ENCODE measurements around the gene SPINT4.

Gene SPINT4

DNA sequence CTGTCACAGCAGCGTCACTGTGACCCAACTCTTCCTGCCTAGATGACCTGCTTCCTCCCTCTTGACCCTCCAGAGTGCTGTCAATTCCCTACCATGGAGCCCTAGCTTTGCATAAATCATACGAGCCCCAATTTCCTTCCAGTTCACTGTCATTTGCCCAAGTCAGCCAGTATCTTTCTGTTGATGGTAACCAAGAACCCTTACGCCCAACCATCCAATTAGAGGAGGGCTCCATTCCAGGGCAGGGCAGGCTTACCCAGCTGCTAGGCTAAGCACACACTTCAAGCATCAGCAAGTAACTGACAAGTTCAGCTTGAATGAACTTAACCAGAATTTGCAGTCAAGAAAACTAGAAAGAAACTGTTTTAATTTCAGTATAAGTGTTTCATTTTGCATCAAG is 43.8 kb downstream of the SPINT4 start:
- no peak for DNase-seq

DNA sequence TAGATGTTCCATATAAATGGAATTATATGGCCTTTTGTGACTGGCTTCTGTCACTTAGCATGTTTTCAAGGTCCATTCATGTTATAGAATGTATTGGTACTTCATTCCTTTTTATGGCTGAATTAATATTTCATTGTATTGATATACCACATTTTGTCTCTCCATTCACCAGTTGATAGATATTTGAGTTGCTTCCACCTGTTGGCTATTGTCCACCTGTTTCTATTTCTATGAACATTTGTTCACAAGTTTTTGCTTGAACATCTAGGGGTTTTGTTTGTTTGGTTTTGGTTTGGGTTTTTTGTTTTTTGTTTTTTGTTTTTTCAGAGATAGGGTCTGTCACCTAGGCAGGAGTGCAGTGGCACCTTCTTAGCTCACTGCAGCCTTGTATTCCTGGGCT is 46.3 kb downstream of the SPINT4 start:
- DNase-seq: no peak

DNA sequence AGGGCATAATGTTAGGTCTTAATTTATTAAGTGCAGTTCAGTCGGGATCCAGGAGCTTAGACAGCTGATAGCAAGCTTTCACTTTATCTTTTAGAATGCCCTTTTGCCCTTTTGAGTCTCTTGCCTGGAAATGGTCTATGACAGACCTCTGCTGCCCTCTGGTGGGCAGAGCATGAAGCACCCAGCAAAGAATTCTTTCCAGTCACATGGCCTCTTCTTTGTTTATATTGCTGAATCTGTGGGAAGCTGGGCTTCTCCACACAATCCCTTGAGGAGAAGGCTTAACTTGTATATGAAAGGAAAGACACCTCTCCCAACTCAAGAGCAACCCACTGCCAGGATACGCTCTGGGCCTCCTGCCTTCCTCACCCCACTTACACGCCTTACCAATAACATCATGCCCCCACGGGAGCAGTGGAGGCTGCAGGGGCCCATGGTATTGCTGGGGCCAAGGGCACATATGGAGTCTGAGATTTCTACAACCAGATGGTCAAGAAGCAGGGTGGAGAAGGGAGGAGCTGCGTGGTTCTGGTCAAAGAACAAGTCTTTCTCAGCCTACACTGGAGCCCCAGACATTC is 49.1 kb downstream of the SPINT4 start:
- DNase-seq: peak; percentile 20 to 54

DNA sequence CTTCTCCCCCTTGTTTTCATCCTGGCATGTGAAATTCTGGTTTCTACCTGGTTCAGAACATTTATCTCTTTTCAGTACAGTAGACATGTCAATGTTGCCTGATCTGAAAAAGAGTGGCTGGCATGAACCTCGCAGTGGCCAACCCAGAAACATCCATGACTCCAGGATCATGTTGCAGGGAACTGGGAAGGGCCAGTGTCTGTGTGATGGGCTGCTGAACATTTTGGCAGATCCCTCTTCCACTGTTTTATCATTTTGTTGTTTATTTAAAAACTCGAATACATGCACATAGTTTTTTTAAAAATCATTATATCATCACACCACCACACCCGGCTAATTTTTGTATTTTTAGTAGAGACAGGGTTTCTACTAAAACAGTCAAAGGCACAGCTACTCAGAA is 50.5 kb downstream of the SPINT4 start:
- no peak for DNase-seq

DNA sequence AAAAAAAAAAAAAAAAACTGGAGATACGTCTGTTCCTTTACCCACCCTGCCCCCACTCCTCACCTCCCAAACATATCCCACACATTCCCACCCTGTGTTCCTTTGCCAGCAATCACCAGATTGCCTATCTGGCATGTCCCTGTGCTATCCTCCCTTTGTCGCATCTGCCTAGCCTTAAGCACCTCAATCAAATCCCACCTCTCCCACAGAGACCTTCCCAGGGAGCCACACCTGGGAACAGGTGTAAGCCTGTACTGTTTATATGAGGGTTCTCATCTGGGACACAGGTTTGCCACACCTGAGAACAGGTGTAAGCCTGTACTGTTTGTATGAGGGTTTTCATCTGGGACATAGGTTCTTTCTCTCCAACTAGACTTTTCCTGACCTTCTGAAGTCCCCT is 52.8 kb downstream of the SPINT4 start:
- no peak for DNase-seq

DNA sequence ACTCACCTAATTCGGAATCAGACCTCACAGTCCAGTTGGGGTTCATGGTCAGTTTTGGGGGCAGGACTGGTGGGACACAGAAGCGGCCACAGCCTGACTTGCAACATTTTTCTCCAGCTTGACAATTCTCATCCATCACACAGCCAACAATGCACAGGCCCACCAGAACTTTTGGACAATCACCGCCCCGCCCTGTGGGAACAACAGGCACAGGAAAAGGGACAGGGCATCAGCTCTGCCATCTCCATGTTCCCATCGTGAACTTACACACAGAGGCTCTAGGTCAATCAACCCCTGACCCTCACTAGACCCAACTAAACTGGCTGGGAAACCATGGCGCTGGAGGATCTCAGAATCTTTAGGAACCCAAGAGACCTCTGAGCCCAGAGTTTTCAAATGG is 53.3 kb downstream of the SPINT4 start:
- no peak for DNase-seq

Measured in SHP77 (cell line).